WI38 (cell line): Measurements from ENCODE around the gene MME.

Experiments
- H3K4me3 ChIP-seq: 2 replicates; pipeline ENCODE4 v1.5.1; 2011; ENCODE audit warnings: low read depth, mild to moderate bottlenecking, control low read depth, low read length
- CTCF ChIP-seq: IDR thresholded peaks from 2 replicates; pipeline ENCODE4 v1.5.1; 2012; ENCODE audit warnings: low read depth, mild to moderate bottlenecking, control low read depth, low read length

Gene MME

DNA sequence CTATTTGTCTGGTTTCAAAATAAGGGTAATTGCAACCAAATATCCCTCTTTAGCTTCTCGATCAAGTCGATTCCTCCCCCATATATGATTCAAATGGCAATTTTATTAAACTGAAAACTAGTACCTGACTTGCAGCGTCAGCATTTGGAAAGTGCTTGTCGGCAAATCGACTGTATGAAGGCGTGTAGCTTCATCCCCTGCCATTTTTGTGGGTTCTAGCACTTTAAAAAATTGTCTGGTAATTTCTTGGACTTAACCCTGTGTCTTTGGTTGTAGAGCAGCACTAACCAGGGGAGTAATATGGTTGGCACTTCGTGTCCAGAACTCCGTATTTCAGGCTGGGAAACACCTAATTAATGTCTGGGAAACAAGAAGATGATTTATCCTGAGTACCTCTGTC, 573 bp downstream of the MME start:
- no peak for TF ChIP-seq CTCF
- peak overlapping the region; percentile 85 for H3K4me3 ChIP-seq

DNA sequence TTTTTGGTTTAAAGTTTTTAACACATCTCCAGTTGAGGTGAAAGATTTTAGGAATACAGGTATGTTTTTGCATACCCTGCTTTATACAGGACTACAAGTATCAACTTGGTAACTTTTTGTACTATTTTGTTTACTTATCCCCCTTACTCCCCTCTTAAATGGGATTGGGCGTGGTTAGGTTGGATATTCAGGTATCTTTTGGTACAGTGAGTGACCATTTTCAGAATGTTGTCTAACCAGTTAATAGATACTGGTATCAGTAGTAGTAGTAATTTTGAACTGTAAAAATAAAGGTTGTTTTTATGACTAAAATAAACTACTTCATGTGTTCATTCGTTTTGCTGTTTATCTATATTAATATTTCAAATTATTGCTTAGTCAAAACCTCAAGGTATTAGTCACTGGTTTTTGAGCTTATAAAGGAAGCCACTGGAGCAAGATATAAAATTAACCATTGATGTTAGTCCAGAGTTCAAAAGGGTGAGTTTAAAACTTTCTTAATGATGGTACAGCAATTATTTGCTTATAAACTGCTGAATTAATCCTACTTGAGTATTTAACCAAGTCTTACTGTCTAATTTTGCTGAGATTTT, 3.3 kb downstream of the MME start:
- TF ChIP-seq CTCF = no peak
- no peak overlapping the region for H3K4me3 ChIP-seq

GRCh38 chr3:155084567-155084966, 4.4 kb downstream of the MME start:
- TF ChIP-seq CTCF = no peak
- no peak overlapping the region for H3K4me3 ChIP-seq

DNA sequence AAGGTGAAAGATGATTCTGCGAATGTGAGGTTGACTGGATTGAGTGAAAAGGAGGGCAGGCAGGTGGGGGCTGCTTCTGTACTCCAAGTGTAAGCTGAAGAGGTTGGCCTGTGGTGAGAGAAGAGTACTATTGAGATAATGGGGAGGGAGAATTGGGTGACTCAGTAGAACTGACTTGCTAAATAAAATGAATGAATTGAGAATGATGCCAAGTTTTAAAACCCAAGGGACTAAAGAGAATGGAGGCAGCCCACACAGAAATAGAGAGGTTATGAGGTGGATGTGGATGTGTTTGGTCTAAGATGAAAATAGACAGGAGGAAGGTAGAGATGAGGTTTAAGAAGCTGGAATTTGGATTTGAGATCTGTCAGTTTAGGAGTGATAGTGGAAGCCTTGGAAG, 5.9 kb downstream of the MME start:
- TF ChIP-seq CTCF = no peak
- no peak overlapping the region for H3K4me3 ChIP-seq

DNA sequence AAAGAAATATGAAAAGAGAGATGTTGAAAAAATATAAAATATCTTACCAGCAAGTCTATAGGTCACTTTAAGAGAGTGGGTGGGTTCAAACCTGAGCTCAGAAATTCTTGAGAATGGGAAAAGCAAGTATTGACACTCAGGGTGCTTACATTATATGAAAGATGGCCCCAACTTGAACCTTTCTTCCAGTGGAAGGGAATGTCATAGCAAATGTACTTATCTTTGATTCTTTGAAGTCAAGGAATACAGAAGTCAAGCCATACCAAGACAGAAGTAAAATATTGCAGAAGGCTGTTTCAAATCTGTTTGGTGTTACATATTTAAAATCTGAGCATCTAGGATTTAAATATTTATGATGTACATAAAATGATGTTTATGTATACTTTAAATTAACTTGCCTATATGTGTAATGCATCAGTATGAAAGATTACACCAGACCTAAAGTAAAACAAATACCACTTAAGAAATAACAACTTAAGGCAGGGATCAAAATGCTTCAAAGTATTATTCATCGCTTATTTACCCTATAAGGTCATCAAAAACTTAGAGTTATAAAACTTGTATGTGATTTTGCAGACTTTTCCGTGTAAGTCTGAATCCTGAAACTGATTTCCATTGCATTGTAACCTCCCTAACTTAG, 8.7 kb downstream of the MME start:
- no peak for TF ChIP-seq CTCF
- no peak overlapping the region for H3K4me3 ChIP-seq

DNA sequence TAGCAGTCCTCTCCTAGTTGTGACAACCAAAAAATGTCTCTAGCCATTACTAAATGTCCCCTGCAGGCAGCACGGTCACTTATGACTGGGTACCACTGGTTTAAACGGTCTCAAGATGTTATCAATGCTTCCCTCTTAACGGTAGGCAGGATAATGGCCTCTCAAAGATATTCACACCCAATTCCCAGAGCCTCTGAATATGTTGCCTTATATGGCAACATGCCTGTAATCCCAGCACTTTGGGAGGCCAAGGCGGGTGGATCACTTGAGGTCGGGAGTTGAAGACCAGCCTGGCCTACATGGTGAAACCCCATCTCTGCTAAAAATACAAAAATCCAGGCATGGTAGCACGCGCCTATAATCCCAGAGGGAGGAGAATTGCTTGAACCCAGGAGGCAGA, 9.4 kb downstream of the MME start:
- no peak for TF ChIP-seq CTCF
- H3K4me3 ChIP-seq = no peak overlapping the region

DNA sequence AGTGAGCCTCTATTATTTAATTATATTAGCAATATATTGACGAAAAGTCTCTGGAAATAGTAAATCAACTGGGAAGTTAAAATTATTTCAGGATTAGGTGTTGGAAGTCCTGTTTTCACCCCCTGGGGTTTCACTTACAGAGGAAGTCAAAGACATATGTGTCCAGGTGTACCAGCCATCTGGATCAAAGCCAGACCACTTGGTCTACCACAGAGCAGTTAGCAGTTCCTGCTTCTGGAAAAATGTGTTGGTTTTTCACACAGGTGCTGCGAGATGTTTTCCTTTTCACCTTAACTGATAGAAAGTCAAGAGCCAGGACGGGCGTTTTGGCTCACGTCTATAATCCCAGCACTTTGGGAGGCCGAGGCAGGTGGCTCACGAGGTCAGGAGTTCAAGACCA, 13.1 kb downstream of the MME start:
- H3K4me3 ChIP-seq = no peak overlapping the region
- TF ChIP-seq CTCF = no peak
